HG02973 (cell line): ENCODE results near the gene UBTD1.
"Not testable (repeated sequence)": the region's sequence is repeated elsewhere in the genome, so short reads cannot be mapped to it uniquely, and the experiment has no call there.

Source experiments
- ATAC-seq: cut with Tn5 transposase; IDR thresholded peaks from one replicate; pipeline ENCODE4 v1.9.1; 2021; ENCODE audit warnings: moderate library complexity; ENCODE audit not compliant: unreplicated experiment

UBTD1 gene

DNA sequence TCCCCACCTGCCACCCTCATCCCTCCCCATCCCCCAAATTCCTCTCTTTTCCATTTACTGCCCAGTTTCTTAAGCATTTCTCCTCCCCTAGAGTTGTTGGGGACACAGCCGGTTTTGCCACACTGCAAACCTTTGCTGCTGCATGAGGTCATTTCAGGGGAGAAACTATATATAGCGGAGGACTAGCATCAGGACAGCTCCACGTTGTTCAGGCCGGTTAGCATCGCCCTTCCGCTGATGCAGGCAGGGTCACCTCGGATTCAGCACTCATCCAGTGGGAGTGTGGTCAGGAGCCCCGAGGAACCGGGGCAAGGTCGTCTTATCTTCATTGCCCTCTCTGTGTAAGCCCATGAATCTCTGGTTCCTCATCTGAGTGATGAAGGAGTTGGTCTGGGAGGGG is 15.6 kb downstream of the UBTD1 start:
- ATAC-seq, result no peak

DNA sequence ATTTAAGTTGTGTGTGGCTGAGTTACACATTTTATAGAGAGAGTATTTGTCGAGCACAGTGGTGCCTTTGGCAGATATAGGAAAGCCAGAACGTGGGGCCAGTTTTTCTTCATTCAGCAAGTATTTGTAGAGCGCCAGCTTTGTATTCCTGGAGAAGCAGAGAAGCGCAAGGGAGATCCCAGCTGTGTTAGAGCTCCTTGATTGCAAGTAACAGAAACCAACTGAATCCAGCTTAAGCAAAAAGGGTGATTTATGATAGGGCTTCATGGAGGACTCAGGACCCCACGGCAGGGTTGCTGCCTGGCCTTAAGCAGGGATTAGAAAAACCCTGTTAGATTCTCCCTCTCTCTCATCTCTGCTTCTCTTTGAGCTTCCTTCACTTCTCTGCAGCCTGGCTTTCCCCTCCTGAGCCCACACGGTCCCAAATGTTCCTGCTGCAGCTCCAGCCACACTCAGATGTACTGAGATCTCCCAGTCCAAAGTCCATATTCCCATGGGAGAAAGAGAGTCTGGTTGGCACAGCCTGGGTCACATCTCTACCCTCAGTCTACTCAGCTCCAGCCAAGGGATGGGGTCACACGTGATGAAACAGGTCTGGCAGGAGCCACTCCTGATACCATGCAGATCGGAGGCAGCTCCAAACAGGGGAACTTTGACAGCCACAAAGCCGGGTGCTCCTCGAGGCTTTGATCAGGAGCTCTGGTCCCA is 16.7 kb downstream of the UBTD1 start:
- no peak for ATAC-seq

DNA sequence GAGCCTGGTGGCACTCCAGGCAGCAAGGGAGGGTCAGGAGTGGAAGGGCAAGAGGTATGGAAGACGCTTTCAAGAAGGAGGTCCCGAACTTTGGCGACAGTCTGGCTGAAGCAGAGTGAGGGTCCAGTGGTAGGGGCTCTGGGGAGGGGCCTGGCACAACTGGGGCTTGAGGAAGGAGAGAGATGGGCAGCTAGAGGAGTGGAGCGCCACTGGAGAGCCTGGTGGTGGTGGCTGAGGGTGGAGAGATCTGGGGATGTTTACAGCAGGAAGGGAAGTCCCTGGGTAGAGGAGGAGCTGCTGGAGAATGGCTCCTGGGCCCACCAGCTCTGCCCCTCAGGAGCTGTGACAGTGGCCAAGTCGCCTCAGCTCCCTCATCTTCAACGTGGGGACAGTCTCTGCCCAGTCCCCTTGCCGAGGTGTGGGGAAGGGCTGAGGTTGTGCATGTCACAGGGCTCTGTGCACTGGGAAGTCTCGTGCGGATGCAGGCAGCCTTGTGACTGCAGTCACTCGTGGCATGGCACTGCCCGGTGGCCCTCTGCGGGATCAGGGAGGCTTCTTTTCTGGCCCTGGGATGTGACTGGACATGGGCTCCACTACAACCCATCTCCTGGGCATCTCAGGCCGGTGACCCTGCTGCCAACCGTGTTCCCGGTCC is 18.5 kb downstream of the UBTD1 start:
- no peak for ATAC-seq

DNA sequence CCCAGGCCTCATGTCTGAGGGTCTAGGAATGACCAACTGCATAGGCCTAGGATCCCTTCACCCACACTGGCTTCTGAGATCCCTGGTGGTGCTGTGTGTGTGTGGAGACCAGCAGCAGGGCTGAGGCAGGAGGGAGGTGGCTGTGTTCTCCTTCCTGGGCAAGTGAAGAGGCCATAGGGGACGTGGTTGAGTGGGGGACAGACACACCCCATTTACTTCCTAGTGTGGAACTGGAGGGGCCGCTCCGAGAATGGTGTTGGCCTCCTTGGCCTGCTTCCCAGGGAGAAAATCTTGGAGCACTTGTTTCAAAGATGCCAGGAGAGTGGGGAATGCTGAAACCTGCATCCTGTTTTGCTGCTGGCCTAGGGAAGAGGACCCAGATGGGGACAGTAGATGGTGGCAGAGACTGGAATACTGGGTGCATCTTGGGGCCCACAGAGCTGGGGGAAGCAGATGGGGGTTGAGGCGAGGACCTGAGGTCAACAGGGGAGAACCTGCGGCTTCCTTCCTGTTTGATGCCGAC is 19.1 kb downstream of the UBTD1 start:
- ATAC-seq, result no peak

DNA sequence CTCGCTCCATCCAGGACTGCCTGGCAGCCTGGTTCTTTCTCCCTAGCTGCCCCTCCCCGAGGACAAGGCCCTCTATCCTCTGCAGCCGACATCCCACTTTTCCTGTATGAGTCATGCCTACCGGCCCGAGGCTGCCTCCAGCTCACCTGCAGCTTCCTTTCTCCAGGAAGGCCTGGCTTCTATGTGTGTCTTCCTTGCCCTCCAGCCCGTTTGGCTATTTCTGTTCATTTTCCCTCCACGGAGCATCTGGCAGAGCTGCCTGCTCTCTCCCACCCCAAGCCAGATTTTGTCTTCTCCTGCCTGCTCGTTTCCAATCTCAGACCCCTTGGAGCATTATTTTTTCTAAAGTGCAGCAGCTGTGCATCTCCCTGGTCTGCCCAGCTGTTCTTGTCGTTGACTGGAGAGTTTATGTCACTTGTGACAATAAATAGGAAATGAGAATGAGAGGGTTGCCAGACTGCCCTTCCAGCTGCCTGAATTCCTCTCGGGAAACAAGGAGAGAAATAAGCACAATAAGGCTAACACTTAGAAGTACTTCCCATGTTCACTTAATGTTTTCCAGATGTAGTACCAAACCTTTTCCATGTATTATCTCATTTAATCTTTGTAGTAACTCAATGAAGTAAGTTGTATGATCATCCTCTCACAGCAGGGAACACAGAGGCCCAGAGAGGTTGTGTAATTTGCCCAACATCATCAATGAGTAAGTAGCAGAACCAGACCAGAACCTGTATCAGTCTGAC is 19.7 kb downstream of the UBTD1 start:
- ATAC-seq, result no peak

DNA sequence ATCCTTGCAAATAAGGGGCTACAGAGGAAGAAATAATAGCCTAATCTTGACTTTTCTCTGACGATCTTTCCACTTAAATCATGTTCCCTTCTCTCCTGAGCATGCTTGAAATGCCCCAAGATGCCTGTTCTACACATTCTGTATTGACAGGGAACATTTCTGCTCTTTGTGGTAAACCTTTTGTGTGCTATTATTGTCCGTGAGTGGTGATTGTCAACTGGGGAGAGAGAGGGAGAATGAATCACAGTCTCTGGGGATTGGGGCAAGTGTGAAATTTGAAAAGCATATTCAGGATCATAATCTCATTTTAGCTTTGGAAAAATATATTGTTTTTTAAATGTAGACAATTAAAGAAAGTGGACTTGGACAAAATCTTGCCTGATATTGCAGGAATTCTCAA is 20.6 kb downstream of the UBTD1 start:
- no peak for ATAC-seq

DNA sequence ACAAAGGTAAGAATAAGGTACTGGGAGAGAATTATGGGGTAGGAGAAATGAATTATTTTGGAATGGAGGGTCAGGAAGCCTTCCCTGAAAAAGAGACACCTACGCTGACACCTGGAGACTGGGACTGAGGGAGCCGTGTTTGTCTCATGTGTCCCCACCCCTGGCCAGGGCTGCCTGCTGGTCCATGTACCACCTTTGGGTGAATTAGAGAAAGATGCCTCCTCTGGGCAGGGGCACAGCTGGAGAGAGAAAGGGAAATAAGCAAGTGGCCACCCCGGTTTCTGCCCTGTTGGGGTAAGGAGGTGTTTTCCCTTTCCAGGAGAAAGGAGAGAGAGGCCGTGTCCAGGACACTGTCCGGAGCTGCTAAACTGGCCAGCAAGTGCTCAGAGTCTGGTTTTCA is 21.8 kb downstream of the UBTD1 start:
- ATAC-seq, result no peak

DNA sequence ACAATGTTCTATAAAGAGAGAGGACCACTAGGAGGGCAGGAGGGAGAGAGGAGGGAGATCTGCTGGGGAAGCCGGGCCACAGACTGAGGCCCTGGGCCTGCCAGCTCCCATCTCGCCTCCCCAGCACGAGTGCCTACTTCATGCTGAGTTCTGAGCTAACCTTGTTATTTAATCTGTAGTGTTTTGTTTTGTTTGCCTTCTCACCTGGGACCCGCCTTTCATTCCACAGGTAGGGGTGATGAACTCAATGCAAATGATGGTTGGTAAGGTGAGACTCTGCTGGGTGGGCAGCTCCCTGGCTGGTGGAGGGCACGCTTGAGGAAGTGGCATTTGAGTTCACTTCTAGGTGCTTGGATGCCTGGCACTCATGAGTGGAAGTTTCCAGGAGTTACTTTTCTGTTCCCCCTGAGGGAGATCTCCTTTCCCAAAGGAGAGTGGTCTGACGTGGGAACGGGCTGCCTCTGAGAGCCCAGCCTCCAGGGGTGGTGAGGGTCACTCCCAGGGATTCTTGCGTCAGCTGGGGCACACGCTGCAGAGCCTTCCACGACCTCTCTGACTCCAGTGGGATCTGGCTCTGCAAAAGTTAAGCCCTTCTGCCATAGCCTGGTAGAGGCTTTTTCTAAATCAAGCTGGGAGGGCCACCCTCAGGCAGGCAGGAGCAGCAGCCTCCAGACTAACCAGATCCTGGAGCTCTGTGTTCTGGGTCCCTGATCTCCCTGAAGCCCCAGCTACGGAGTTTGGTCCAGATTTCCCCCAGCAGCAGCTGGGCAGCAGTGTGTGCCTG is 22.4 kb downstream of the UBTD1 start:
- ATAC-seq, result no peak

DNA sequence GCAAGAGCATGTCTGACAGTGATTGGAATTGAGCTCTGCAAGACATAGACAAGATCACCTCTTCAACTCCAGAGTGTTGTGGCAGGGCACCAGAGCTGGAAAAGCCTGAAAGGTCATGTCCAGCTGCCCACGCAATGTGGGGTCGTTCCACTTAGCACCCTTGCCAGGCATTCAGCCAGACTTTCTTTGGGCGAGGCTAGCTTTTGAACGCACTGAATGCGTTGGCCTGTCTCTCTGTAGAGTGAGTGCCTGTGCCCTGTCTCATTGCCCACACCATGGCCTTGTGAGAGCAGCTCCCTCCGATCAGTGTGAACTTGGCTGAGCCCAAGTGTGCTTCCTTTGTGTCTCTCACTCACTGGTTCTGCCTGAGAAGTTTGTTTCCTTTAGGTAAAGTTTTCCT is 23.3 kb downstream of the UBTD1 start:
- no peak for ATAC-seq

DNA sequence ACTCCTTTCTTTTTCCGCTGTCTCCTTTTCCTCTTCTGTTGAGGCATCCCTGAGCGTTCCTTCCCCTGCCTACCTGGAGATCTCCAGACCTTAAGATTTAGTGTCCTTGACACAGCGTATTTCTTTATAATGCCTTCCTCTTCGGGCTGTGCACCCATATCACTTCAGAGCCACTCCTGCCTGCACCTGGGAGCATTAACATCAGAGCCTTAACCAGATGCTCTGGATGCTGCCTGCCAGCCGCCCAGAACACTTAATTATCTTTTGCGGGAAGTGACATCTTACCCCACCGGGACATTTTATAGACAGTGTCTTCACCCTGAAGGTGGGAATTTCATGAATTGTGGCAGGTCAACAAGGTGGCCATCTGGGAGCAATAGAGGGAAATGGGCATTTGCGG is 24.2 kb downstream of the UBTD1 start:
- no peak for ATAC-seq

DNA sequence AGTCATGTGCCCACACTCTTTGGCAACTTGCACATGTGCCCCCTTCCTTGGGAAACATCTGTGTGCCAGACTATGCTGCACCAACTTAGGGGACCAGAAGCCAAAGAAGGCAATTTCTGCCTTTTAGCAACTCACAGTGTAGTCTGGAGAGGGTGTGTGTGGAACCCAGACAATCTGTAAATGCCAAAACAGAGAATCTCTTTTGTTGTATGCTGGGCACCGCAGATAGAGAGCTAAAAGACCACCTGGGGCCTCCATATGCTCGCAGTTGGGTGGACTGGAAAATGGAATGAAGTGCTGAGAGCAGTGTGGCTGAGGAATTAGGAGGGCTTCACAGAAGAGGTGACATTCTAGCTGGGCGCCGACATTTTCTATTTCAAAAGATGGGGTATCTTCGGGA is 26.4 kb downstream of the UBTD1 start:
- ATAC-seq, result no peak

DNA sequence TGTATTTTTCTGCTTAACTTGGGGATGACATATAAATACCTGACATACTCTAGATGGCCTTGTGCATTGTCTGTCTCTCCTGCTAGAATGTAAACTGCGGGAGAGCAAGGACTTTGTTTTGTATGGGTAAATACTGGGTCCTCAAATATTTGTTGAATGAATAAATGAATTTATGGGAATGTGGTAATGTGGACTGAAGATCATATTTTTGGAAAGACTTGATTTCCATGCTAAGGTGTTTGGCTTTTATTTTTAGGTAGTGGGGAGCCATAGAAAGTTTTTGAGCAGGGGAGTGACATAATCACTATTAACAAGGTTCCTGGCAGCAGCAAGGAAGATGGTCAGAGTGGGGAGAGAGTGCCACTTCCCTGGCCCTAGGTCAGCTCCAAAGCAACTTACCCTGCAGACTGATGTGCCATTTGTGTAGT is 27.0 kb downstream of the UBTD1 start:
- ATAC-seq, result no peak

DNA sequence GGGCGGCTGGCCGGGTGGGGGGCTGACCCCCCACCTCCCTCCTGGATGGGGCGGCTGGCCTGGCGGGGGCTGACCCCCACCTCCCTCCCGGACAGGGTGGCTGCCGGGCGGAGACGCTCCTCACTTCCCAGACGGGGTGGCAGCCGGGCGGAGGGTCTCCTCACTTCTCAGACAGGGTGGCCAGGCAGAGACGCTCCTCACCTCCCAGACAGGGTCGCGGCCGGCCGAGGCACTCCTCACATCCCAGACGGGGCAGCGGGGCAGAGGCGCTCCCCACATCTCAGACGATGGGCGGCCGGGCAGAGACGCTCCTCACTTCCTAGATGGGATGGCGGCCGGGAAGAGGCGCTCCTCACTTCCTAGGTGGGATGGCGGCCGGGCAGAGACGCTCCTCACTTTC is 30.2 kb downstream of the UBTD1 start:
- not testable (repeated sequence) for ATAC-seq

DNA sequence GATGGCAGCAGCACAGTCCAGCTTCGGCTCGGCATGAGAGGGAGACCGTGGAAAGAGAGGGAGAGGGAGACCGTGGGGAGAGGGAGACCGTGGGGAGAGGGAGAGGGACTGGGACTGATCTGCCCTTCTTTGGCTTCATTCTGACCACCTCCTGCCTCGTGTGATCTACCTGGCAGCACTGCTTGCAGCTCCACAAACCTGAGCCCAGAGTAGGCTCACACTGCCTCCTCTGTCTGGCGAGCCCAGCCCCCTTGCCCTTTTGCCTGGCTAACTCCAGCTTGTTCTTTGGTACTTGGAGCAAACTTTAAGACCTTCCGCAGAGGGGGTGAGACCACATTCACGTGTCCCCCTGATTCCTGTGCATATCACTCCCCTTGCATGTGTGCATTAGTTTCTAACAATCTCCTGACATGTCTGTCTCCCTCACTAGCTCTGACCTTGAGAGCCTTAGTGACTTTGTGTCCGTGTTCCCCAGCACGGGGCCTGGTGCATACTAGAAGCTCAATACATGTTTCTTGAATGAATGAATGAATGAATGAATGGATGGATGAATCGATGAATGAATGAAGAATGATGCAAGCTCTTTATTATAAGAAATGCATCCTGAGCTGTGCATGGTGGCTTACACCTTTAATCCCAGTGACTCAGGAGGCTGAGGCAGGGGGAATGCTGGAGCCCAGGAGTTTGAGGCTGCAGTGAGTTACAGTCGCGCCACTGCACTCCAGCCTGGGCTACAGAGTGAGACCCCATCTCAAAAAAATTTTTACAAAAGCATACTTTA is 31.2 kb downstream of the UBTD1 start:
- ATAC-seq, result no peak

DNA sequence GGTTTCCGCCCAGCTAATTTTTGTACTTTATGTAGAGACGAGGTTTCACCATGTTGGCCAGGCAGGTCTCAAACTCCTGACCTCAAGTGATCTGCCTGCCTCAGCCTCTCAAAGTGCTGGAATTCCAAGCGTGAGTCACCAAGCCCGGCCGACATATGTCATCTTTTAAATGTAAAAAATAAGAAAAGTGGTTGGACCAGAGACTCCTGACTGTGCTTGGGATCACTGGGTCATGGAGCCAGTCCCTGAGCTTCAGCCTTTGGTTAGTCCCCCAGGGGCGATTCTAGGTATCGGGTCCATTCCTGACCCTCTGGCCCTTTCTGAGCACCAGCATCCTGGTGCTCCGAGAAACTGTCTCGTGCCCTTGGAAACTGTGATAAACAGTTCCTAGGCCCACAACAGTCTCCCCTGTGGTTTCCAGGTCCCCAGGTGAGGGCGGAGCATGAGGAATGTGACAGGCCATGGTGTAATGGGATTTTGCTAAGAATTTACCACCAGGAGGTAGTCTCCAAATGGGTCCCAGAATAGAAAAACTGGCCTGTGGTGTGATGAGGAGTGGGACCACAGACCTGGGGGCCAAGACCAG is 32.8 kb downstream of the UBTD1 start:
- no peak for ATAC-seq

DNA sequence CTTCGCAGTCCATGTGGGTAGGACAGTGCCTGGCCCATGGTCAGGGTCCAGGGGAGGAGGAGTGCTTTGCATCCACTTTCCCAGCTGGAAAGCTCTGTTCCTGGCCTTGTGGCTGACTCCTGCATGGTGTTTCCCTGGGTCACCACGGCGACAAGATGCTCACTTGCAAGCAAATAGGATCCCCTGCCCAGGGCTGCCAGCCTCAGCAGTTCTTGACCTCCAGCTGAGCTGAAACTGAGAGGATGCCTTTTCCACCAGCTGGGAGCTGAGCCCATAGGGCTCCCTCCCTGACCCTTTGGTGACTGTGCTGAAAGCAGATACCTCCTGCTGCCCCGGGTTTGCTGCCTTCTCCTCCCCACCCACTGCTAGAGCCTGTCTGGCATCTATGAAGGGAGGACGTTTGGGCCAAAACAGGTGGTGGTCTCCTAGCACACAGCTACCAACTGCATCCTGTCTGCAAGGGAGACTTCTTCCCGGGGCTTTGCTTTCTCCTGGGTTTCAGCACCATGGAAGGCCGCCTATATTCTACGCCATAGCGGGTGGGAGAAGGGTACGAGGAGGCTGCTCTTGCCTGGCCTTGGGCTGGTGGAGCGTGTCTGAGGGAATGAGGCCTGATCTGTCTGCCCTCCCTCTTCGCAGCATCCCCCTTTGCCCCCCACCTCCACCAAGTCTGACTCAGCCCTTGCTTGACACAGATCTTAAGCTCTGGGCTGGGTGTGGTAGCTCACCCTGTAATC is 34.4 kb downstream of the UBTD1 start:
- no peak for ATAC-seq

DNA sequence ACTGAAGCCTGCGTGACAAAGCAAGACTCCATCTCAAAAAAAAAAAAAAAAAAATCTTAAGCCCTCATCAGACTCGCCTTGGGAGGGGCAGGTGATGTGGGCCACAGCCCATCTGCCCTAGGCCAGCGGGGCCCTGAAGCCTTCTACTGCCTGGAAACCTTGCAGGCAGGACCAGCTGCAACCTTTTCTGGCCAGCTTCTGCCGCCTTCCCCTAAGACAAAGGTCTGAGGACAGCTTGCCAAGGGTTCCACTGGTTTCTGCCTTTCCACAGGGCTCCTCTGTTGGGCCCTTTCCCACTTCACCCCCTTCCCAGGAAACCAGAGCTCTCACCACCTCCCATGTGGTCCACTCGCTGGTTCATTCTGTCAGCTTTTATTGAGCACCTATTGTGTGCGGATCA is 35.2 kb downstream of the UBTD1 start:
- ATAC-seq, result no peak

DNA sequence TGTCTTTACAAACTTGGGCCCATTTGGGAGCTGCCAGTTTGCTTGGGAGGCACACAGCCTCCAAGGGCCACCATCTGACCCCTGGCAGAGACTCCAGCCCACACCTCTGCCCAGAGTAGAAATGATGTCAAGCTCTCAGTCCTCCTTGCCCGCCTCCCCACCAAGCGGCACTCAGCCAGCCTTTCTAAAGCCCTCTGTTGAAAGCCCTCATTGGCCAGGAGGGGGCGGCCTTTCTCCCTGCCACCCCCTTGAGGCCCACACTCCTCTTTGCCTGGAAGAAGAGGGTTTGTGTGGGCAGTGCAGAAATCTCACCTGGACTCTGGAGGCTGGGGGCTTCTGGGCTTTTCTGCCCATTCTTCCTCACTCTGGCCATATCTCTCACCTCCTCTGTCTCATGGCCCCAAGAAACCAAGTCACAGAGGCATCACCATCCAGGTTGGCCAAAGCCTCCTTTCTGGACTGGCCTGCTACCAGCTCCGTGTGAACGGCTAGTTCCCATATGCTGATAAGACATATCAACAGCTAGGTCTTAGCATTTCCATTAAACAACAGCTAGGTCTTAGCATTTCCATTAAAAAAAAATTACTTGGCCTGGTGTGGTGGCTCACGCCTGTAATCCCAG is 36.1 kb downstream of the UBTD1 start:
- ATAC-seq, result no peak
